ENCODE data around the gene ARSB.
A peak's percentile ranks its signal among the peaks of the same experiment; 100 is the strongest.

The ARSB gene

DNA sequence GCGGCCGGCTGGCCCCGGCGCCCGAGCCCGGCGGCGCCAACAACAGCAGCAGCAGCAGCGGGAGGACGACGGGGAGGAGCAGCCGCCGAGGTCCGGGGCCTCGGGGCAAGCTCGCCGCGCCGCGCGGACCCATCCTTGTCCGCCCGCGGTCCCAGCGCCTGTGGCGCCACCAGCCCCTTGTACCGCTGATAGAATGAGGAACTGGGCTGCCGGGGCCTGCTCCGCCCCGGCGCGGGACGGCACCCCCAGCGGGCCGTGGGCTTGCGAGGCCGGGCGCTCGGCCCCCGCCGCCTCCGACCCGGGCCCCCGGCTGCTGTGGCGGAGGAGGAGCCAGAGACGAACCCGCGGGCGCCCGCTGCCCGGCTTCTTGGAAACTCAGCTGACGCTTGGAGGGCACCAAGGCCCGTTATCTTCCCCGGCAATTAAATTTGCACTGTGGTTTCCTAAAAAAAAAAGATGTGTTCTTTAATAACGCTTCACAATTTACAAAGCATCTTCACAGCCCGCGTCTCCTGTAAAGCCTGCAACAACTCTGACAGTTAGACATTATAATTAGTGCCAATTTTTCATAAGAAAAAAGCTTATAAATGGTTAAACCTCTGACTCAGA lies at the start of gene ARSB:
ARSB (minus strand) TSS at position 195 of the 609 bp plus-strand sequence; CDS start at position 133, 62 bp downstream.
- peak; percentile 72 for DNase-seq

DNA sequence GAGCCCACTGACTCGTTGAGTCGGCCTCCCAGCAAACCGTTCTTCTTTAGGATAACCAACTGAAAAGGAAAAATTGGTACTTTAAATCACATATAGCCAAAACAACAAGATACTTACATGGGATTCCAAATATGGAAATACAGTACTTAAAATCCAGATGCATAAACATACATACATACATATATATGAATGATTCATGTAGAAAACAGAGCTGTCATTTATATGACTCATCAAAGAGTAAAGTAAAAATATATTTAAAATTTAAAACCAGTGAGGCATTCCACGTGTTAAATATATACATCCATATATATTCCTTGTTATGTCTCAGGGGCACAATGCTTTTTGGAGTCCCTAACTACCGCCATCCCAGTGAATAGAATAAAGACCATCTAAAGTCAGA lies 47.7 kb upstream of the ARSB start:
- DNase-seq, result no peak

DNA sequence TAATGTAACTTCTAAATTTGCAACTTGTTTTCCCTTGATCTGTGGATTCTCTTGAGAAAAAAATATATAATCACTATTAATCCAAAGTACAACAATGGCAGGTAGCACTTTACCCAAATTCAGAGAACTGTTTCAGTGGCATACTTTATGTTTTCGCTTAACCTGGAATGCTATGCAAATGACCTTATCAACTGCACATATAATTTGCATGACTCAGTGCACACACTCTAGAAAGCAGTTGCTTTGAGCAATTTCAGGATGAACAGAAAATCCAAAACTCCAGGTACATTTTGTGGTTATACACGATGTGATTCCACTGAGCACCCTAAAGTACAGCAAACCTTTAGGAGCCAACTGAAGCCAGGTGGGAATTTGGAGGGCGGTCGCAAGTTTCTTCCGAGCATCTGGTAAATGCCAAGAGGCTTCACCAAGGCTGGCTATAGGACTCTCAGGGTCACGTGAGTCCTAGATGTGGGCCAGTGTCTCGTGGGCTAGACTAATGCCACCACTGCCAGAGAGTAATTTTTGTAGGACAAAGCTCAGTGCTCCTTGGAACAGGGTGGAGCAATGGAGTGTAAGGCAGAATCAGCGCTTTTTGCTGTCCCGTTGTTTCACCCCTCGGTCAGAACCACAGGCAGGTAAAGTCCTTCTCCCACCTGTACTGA lies 47.1 kb upstream of the ARSB start:
- no peak for DNase-seq

DNA sequence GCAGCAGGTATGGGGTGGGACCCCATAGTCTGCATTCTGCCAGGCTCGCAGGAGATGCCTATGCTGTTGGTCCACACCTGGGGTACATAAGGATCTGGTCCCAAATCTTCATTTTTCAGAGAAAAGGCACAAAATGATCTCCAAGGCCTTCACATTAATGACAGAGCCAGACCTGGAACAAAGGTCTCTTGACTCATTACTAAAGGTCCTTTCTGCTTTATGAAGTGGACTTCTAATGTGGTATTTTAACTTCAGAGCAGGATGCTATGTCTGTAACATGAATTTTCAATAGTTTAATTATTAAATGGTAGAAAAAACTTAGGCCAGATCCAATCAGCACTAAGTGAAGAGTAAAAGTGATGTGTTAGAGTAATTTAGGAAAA lies 46.4 kb upstream of the ARSB start:
- no peak for DNase-seq

DNA sequence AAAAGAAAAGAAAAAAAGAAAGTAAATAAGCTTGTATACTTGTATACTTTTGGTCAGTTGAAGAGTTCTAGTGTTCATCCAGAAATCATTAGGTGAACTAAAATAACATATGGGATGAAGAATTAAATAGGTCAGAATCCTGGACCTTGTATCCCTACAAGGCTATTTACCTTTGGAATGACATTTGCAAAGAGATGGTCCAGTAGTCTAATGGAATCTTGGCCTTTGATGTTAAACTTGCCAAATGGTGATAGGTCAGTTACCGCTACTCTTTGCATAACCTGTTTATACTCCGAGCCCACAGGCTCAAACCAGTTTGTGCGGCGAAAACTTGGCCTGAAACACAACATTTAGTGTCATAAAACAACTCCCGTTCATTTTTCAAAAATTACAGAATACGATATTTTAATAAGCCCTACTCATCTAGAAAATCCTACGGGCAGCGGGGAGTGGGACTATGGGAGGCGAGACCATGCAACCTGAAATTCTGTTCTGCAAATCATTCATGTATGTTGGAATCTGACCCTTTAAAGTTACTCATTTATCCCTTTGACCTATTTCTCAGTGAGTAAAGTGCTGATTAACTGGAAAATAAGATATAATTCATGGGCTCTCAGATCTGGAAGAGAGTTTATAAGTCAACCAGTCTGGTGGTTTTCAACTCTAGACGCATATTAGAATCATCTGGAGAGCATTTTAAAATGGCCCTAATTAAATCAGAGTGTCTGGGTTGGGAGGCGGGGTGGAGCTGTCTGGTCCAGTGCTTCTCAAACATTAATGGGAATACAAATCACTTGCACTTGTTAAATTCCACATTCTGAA lies 45.8 kb upstream of the ARSB start:
- DNase-seq, result no peak

DNA sequence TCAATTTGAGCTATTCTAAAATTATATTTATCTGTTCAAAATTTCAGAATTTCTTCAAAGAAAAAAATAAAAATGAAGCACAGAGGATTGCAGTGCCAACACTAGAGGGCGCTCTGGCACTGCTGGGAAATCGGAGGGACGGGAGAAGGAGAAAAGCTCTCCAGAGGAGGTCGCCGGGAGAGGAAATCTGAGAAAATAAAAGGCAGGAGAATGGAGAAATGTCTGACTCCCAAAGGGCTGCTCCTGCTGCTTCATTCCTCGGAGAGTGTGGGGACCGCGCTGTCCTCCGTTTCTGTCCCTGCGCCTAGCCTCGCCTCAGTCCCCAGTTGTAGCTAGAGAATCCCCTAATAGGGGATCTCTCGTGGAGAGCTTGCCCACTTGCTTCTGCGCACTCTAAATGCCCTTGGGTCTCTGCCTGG lies 40.0 kb upstream of the ARSB start:
- peak; percentile 70 for DNase-seq

DNA sequence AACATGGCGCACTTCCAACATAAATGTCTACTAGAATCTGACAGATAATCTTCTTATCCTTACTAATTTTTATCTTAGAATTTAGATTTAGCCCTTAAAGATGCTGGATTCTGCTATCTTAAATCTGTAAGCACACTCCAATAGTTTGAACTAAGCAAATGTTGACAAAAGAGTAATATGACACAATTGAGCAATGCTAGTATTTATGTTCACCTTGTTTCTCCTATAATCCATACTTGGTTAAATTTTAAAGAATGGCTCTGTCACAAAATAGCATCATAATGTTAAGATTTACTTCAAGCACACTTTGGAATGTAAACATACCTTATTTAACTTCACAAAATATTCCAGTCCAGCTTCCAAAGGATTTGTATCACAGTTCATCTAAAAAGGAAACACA lies 38.8 kb upstream of the ARSB start:
- DNase-seq, result no peak

DNA sequence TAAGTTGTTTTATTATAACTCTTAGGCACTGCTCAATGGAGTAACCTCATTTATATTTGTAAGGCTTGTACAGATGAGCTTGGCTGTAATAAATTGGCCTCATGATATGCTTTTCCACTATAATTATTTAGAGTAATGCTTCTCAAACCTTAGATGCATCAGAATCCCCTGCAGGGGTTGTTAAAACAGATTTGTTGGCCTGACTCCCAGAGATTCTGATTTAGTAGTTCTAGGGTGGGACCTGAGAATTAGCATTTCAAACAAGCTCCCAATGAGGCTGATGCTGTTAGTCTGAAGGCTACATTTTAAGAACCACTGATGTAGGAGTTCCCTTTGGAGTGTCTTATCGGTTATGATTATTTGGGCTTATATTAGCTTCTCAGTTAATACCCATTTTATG lies 38.2 kb upstream of the ARSB start:
- no peak for DNase-seq

DNA sequence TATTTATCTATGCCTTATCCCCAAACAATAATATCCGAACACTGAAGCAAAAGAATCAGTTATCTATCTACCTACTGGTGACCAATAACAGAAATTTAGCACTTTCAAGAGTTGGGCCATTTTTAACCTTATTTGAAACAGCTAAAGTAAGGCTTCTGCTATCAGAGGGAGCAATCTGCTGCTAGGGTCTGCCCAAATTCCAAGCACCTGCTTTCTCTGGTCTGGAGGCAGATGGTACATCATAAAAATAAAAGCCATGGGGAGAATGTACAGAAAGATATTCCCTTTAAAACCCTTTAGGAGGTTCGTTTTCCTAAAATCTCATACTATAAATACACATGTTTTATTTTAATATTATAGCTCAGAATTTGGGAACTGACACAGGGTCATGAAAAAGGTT lies 37.7 kb upstream of the ARSB start:
- no peak for DNase-seq

DNA sequence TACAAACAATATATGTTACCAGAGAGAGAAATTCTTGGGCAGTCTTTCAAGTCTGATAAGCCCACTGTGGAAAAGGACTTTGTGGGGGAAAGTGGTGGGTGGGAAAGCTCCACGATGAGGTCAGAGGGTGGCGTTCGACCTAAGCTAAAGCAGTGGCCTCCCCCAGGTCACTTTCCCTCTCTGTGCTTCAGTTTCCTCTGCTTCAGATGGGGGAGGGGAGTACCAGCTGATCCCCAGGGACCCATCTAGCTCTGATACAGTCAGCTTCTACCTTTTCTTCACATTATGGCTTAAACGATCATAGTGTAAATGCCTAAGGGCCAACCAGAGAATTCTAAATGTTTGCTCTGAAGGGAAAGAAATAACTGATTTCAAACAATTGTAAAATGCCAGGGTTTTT lies 36.6 kb upstream of the ARSB start:
- no peak for DNase-seq

DNA sequence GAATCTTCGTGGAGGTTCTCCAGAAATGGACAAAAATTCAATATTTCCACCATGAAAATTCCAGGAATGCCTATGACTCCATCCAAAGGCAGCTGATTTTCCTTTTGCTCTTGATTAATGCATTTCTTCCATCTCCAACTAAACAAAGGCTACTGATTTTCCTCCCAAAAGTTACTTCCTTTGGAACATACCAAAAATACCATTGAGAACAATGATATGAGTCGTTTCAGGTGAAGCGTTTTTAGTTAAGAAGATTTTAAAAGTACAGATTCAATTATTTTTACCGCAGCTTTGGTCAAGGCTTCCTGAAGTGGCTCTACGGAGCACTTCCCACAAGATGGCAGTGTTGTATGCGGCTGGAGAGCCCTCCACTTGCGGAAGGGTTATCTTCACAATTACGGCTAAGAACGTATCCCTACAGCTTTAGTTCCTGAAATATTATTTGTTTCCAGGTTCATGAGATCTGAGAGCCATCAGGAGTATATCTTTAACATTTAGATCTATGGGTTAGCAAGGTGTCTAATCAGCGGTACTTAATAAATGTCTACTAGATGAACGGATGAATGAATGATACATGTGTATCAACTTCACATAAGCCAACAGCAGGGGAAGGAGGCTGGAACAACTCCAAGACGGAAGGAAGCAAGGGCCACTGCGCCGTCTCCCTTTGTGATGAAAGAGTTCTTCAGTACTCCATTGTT lies 35.9 kb upstream of the ARSB start:
- DNase-seq, result peak; percentile 68

DNA sequence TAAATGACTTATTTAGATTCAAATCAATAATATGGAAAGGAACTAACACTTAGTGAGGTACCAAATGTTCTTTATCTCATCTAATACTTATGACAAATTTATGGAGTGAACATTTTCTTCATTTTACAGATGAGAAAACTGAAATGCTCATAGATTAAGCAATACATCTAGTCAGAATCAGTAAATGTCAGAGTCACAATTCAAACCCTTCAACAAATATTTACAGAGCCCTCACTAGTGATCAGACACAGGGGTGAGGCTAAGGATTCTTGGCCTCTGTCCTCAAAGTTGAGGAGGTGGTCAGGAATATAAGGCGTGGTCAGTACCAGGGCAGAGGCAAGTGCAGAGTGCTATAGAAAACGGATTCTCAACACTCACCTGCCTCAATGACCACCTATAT lies 29.5 kb upstream of the ARSB start:
- no peak for DNase-seq

DNA sequence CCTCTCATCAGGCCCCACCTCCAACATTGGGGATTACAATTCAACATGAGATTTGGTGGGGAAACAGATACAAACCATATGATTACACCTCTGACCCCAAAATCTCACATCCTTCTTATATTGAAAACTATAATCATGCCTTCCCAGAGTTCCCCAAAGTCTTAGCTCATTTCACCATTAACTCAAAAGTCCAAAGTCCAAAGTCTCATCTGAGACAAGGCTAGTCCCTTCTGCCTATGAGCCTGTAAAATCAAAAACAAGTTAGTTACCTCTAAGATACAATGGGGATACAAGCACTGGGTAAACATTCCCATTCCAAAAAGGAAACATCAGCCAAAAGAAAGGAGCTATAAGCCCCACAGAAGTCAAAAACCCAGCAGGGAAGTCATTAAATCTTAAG lies 26.8 kb upstream of the ARSB start:
- DNase-seq, result no peak

DNA sequence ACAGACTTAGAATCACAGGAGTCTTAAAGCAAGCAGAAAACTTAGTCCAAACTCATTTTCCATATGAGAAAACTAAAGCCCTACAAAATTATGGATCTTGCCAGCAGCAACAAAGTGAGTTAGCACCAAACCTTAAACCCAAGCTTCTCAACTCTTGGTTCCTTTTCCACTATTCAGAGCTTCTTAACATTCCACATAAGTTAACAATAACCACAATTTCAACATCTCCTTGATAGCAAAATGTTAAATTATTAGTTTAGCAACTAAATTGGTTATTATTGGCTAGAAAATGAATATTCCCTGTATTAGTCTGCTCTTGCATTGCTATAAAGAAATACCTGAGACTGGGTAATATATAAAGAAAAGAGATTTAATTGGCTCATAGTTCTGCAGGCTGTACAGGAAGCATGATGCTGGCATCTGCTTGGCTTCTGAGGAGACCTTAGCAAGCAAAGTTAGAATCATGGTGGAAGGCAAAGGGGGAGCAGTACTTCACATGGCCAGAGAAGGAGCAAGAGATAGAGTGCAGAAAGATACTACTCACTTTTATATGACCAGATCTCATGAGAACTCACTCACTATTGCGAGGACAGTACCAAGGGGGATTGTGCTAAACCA lies 26.2 kb upstream of the ARSB start:
- no peak for DNase-seq

DNA sequence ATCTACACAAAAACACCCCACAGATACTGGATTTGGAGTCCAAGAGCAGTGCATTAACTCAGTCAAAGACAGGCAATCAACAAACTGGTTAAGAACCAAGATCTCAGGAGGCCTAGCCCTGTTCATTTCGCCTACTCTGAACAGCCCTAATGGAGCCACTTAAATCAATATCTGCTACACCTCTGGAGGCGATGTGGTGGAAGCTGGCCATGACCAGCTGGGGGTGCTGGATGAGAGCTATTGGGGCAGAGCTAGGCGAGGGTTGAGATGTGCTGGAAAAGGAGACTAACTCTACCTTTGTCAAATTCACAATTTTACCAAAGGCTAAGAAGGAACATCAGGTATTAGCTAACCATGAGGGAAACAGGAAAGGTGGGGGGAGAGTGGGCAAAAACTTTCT lies 23.3 kb upstream of the ARSB start:
- no peak for DNase-seq

DNA sequence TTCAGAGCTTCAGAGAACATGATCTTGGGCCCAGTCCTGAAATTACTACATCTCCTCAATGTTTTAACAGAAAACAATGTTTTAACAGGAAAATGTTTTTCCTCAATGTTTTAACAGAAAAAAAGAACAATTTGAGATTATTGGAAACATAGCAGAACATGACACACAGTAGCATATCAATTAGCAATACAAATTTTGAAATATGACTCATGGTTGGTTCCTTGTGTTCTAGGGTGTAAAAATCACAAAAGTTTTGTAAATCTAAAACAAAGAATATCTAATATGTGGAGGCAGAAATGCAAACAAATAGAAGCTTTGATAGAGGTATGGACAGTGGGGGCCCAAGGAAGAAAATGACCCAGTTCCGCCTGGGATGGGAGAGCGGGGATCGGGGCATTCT lies 22.8 kb upstream of the ARSB start:
- DNase-seq, result no peak

DNA sequence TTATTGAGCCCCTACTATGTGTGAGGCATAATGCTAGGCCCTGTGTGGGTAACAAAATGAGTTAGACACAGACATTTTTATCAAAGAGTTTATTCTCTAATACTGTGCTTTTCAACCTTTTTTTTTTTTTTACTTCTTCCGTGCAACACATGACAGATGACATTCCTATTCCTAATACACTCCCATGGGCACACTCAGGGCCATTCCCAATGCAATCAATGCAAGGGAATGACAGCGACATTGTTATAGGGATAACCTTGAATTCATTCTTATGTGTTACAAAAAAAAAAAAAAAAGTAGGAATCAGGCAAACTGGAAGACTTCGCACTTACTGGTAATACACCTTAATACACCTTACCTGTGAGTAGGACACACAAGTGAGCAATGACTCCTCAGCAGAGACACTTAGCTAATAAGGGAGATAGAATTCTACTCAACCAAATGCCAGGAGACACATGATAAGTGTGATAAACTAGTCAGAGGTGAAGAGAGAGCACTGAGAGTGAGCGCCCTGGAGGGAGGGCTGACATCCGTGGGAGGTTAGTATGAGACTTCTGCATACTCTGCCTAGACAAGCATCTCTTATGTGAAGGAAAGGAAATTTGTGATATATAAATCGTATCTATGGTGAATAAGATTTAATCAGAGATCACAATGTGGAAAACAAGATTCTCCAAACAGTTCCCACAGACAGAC lies 21.0 kb upstream of the ARSB start:
- no peak for DNase-seq

DNA sequence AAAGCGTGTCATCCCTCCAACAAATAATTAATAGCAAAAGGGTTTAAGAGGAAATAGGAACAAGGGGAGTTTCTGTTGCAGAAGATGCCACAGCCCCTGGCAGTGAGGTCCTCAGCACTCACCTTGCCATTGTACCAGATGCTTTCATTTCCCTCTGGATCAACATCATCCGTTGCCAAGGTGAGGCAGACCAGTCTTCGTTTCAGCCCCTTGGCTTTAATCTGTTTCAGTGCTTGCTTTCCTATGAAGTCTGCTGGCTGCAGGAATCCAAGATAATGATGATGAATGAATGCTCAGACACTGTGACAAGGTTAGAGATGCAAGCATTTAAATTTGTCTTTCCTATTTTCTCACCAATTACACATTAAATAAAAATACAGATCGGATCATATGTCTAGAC lies 20.0 kb upstream of the ARSB start:
- DNase-seq, result no peak

DNA sequence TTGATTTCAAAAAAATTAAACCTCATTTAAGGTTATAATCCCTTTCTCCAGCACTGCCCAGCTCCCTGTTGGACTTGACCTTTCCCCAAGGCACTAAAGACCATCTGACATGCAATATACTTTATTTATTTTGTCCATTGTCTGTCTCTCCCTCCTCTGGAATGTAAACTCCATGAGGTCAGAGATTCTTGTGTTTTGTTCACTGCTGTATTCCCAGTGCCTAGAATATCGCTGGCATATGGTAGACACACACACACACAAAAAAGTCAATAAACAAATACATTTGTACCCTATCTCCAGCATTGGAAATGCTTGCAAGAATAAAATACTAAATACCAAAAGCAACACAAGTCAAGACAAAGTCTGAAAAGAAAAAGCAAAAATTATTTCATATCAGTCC lies 17.3 kb upstream of the ARSB start:
- no peak for DNase-seq

DNA sequence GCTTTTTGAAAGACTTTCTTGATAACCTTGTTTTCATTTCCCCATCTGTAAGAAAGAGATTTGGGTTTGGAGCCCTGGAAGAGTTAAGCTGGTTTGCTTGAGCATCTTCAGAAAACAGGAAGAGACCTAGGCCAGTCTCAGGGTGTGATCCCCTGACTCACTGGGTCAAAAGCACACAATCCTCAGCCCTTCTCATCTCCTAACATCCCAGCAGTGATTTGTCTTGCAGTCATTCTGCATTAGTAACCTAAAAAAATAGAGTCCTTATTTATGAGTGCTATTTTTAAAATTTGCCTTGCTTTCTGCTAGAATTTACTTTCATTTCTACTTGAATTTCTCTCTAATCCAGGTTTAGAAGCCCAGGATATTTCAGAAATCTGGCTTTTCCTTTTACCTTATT lies 16.4 kb upstream of the ARSB start:
- DNase-seq, result no peak

DNA sequence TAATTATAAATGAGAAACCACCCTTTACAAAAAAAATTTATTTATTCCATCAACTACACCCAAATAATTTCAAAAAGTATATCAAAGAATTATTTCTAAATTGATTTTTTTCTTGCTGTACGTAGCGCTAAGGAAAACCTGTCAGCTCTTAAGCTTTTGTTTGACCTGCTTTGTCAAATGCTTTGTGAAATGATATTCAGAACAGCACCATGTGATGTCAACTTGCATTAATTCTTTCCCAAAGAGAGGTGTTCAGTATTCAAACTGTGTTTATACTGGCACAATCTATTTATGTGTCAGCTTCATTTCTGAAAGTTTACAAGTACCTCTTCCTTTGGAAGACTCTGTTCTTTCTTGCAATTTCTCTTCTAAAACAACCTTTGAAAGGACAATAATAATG lies 12.0 kb upstream of the ARSB start:
- no peak for DNase-seq

DNA sequence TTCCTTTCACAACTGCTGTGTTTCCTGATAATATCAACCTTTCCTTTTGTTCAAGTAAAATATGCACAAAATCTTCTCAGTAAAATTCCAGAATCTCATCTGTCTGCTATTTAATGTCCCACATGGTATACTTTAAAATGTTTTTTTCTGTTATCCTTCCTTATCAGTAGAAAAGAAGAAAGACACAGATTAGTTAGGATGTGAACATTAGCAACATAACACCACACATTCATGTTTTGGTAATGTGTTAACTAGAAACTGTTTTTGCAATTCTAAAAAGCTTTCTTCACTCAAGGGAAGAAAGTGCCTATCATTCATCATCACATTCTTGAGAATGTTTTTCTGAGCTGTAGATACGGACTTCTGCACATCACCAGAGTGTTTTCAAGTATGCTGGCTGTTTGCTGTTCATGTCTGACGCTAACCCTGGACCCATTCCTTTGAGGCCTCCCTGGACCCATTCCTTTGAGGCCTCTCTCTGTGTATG lies 10.5 kb upstream of the ARSB start:
- DNase-seq, result no peak
